ENCODE results near the gene GORAB. TPM values are rescaled to one million over a fixed set of nuclear protein-coding genes. Genes with fewer than 3 reads are reported as not detected.

GORAB gene
- total and polyA plus RNA-seq, 2 donors from 2014 or later = 5.8 to 13.6 TPM

GRCh38 chr1:170491291-170491690 is 40.7 kb upstream of the GORAB start:
- Histone ChIP-seq H3K9ac (ENCODE audit: low read length in 3 of 3) (no peak overlapping the region), H3K4me1 (ENCODE audit: control insufficient read depth in 2 of 3, insufficient read depth in 2 of 3, low read depth in 1 of 3, low read length in 3 of 3) (no peaks in the 10 kb centered on the region), H3K36me3 (ENCODE audit: control insufficient read depth in 2 of 3, insufficient read depth in 3 of 3, low read length in 3 of 3) (no peaks in the 10 kb centered on the region), H3K27me3 (ENCODE audit: control insufficient read depth, insufficient read depth, low read length) (no peaks in the 10 kb centered on the region), H3K4me3 (ENCODE audit: low read length in 3 of 3) (no peak overlapping the region), H3K9me3 (ENCODE audit: control insufficient read depth in 2 of 3, insufficient read depth in 1 of 3, low read length in 3 of 3) (no peaks in the 10 kb centered on the region), H3K27ac (ENCODE audit: low read depth in 2 of 2, low read length in 2 of 2) (no peak overlapping the region)
- DNase-seq = no peak
- intact Hi-C loops (cut with DNase I) = no loop called here
- no peak for FAIRE-seq
- TF ChIP-seq CTCF (IDR thresholded peaks at IDR 0.05; ENCODE audit: borderline replicate concordance, extremely low read depth, insufficient read depth) = no peak

GRCh38 chr1:170494369-170494768 is 37.6 kb upstream of the GORAB start:
- TF ChIP-seq CTCF (IDR thresholded peaks at IDR 0.05; ENCODE audit: borderline replicate concordance, extremely low read depth, insufficient read depth) = no peak

DNA sequence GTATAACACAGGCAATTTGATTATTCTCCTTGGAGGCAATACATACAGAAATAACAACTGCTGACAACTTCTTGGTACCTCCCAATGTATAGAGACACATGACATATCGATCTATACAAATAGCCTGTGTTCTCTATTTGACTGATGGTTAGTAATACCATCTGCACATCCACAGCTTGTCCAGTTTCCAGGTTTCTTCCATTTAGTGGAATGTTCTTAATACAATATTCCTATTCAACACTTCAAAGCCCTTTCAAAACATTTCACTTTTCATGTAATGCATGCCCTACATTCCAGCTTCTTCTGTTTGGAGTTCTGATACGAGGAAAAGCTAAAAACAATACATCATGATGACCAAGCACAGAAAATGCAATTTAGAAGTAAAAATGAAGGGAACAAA is 37.0 kb upstream of the GORAB start:
- H3K36me3 ChIP-seq (ENCODE audit: control insufficient read depth in 2 of 3, insufficient read depth in 3 of 3, low read length in 3 of 3) = no peaks in the 10 kb centered on the region
- no peak overlapping the region for H3K4me3 ChIP-seq (ENCODE audit: low read length in 3 of 3)
- H3K4me1 ChIP-seq (ENCODE audit: control insufficient read depth in 2 of 3, insufficient read depth in 2 of 3, low read depth in 1 of 3, low read length in 3 of 3) = no peaks in the 10 kb centered on the region
- H3K27ac ChIP-seq (ENCODE audit: low read depth in 2 of 2, low read length in 2 of 2) = no peak overlapping the region
- H3K9me3 ChIP-seq (ENCODE audit: control insufficient read depth in 2 of 3, insufficient read depth in 1 of 3, low read length in 3 of 3) = no peaks in the 10 kb centered on the region
- no peak for TF ChIP-seq CTCF (IDR thresholded peaks at IDR 0.05; ENCODE audit: borderline replicate concordance, extremely low read depth, insufficient read depth)
- no peak overlapping the region for H3K9ac ChIP-seq (ENCODE audit: low read length in 3 of 3)
- intact Hi-C loops (cut with DNase I) = no loop called here
- no peak for FAIRE-seq
- H3K27me3 ChIP-seq (ENCODE audit: control insufficient read depth, insufficient read depth, low read length) = no peaks in the 10 kb centered on the region
- no peak for DNase-seq

More at GRCh38 chr1:170494369-170494768, 37.6 kb upstream of the GORAB start:
- intact Hi-C loops (cut with DNase I) = no loop called here
- H3K4me3 ChIP-seq (ENCODE audit: low read length in 3 of 3) = no peak overlapping the region
- H3K27ac ChIP-seq (ENCODE audit: low read depth in 2 of 2, low read length in 2 of 2) = no peak overlapping the region
- DNase-seq = peak in 3 of 5 donors; percentile 3 to 42 (median 13)
- H3K36me3 ChIP-seq (ENCODE audit: control insufficient read depth in 2 of 3, insufficient read depth in 3 of 3, low read length in 3 of 3) = no peaks in the 10 kb centered on the region
- no peaks in the 10 kb centered on the region for H3K4me1 ChIP-seq (ENCODE audit: control insufficient read depth in 2 of 3, insufficient read depth in 2 of 3, low read depth in 1 of 3, low read length in 3 of 3)
- H3K9me3 ChIP-seq (ENCODE audit: control insufficient read depth in 2 of 3, insufficient read depth in 1 of 3, low read length in 3 of 3) = no peaks in the 10 kb centered on the region
- H3K9ac ChIP-seq (ENCODE audit: low read length in 3 of 3) = no peak overlapping the region
- no peak for FAIRE-seq
- no peaks in the 10 kb centered on the region for H3K27me3 ChIP-seq (ENCODE audit: control insufficient read depth, insufficient read depth, low read length)

GRCh38 chr1:170498876-170499275 is 33.1 kb upstream of the GORAB start:
- no peak overlapping the region for H3K27ac ChIP-seq (ENCODE audit: low read depth in 2 of 2, low read length in 2 of 2)
- no peaks in the 10 kb centered on the region for H3K27me3 ChIP-seq (ENCODE audit: control insufficient read depth, insufficient read depth, low read length)
- DNase-seq (no peak), FAIRE-seq (no peak)
- intact Hi-C loops (cut with DNase I) = no loop called here
- H3K4me1 ChIP-seq (ENCODE audit: control insufficient read depth in 2 of 3, insufficient read depth in 2 of 3, low read depth in 1 of 3, low read length in 3 of 3) = no peaks in the 10 kb centered on the region
- H3K9me3 ChIP-seq (ENCODE audit: control insufficient read depth in 2 of 3, insufficient read depth in 1 of 3, low read length in 3 of 3) = no peaks in the 10 kb centered on the region
- H3K9ac ChIP-seq (ENCODE audit: low read length in 3 of 3) = no peak overlapping the region
- no peaks in the 10 kb centered on the region for H3K36me3 ChIP-seq (ENCODE audit: control insufficient read depth in 2 of 3, insufficient read depth in 3 of 3, low read length in 3 of 3)
- no peak for TF ChIP-seq CTCF (IDR thresholded peaks at IDR 0.05; ENCODE audit: borderline replicate concordance, extremely low read depth, insufficient read depth)
- H3K4me3 ChIP-seq (ENCODE audit: low read length in 3 of 3) = no peak overlapping the region

All from kidney (tissue), 14 donors.